T-cell (primary cell): Measurements from ENCODE around the gene NFIC. TPM values are rescaled to one million over a fixed set of nuclear protein-coding genes. Genes with fewer than 3 reads are reported as not detected.

Experiments
- ATAC-seq, 4 experiments: fragments of 200-7000 bp in 3 of 4; fragments of 150-1000 bp in 1 of 4; cut with Tn5 transposase; replicated peaks in 1 of 4; 1 replicate in 3 of 4; 2 replicates in 1 of 4; pipeline ENCODE4 v1.10.0; 2021; ENCODE audit warnings: moderate library complexity in 3 of 4, mild to moderate bottlenecking in 2 of 4, moderate number of reproducible peaks in 1 of 4
- CTCF ChIA-PET, 2 donors: fragments of 300-600 bp; sonication (Branson Sonifier 250); formaldehyde crosslinking; loops; one replicate each; lab custom pipeline; 2022; ENCODE audit warnings: antibody characterized with exemption in 2 of 2; lab: Charles Lee
- POLR2A ChIA-PET, 2 donors: fragments of 300-600 bp; sonication (Branson Sonifier 250); formaldehyde crosslinking; loops; one replicate each; lab custom pipeline; 2022; ENCODE audit warnings: antibody characterized with exemption in 2 of 2; lab: Charles Lee
- DNase-seq, 35 experiments: peaks; one replicate each; pipeline versions ENCODE4 v3.0.0 to v3.0.0-alpha.2; 2013 to 2023
- H3K27ac ChIP-seq: one replicate; pipeline ENCODE4 v1.5.1; 2013; ENCODE audit warnings: low read length
- H3K27me3 ChIP-seq, 2 experiments: replicated peaks in 1 of 2; 1 replicate in 1 of 2; 2 replicates in 1 of 2; pipeline versions ENCODE4 v1.6.1 to v1.7.0; 2013; ENCODE audit warnings: low read length in 1 of 2, mixed read lengths in 1 of 2; ENCODE audit not compliant: control insufficient read depth in 2 of 2, insufficient read depth in 2 of 2; ENCODE audit errors: extremely low read depth in 1 of 2
- H3K36me3 ChIP-seq, 2 donors: 1 replicate in 1 of 2; 2 replicates in 1 of 2; pipeline versions ENCODE4 v1.6.1 to v1.7.0; 2013; ENCODE audit warnings: low read length in 1 of 2; ENCODE audit not compliant: control insufficient read depth in 2 of 2, insufficient read depth in 1 of 2; ENCODE audit errors: extremely low read depth in 1 of 2
- H3K4me1 ChIP-seq, 2 experiments: 1 replicate in 1 of 2; 2 replicates in 1 of 2; pipeline versions ENCODE4 v1.6.1 to v1.7.0; 2013; ENCODE audit warnings: low read length in 2 of 2, mixed read lengths in 1 of 2; ENCODE audit not compliant: insufficient read depth in 2 of 2, control insufficient read depth in 1 of 2; ENCODE audit errors: extremely low read depth in 1 of 2
- H3K4me3 ChIP-seq, 2 donors: 1 replicate in 1 of 2; 2 replicates in 1 of 2; pipeline versions ENCODE4 v1.5.1 to v1.7.0; 2013; ENCODE audit warnings: mild to moderate bottlenecking in 2 of 2, low read length in 1 of 2, moderate library complexity in 1 of 2; ENCODE audit not compliant: control insufficient read depth in 1 of 2; ENCODE audit errors: extremely low read depth in 1 of 2
- H3K9me3 ChIP-seq: 2 replicates; pipeline ENCODE4 v1.7.0; 2013
- H3K27ac Mint-ChIP-seq, 2 donors: one replicate each; pipeline ENCODE4 v1.8.0; 2020 to 2021; ENCODE audit warnings: mild to moderate bottlenecking in 2 of 2, mixed read lengths in 2 of 2
- H3K27me3 Mint-ChIP-seq, 2 donors: one replicate each; pipeline ENCODE4 v1.8.0; 2021 to 2022; ENCODE audit warnings: mixed read lengths in 2 of 2
- H3K36me3 Mint-ChIP-seq: one replicate; pipeline ENCODE4 v1.8.0; 2021; ENCODE audit warnings: mixed read lengths
- H3K4me1 Mint-ChIP-seq, 3 donors: one replicate each; pipeline ENCODE4 v1.8.0; 2020 to 2022; ENCODE audit warnings: mixed read lengths in 3 of 3, mild to moderate bottlenecking in 1 of 3
- H3K4me3 Mint-ChIP-seq, 3 donors: one replicate each; pipeline ENCODE4 v1.8.0; 2020 to 2022; ENCODE audit warnings: mild to moderate bottlenecking in 3 of 3, mixed read lengths in 3 of 3, moderate library complexity in 3 of 3
- H3K9me3 Mint-ChIP-seq, 3 donors: one replicate each; pipeline ENCODE4 v1.8.0; 2020 to 2022; ENCODE audit warnings: mixed read lengths in 3 of 3
- WGBS: methylation state at CpG from one replicate; pipeline ENCODE4 v1.1.5; 2013; ENCODE audit warnings: missing lambda C conversion rate; ENCODE audit not compliant: insufficient coverage; 5-methylcytosine and 5-hydroxymethylcytosine counted together
- total RNA-seq, 35 experiments: library from RNA in 6 of 35; stranded (reverse) in 6 of 35; fragments of 120-200 nt in 1 of 35; gene quantifications; one replicate each; pipeline versions ENCODE4 v1.2.1 to v1.2.4 and lab custom pipeline; 2013 to 2026

NFIC gene
- total RNA-seq, 5 donors from 2014 or later (not counting 1 experiment from before 2014, with no cell fraction given) = 27.1 to 41.7 (median 37.2) TPM

DNA sequence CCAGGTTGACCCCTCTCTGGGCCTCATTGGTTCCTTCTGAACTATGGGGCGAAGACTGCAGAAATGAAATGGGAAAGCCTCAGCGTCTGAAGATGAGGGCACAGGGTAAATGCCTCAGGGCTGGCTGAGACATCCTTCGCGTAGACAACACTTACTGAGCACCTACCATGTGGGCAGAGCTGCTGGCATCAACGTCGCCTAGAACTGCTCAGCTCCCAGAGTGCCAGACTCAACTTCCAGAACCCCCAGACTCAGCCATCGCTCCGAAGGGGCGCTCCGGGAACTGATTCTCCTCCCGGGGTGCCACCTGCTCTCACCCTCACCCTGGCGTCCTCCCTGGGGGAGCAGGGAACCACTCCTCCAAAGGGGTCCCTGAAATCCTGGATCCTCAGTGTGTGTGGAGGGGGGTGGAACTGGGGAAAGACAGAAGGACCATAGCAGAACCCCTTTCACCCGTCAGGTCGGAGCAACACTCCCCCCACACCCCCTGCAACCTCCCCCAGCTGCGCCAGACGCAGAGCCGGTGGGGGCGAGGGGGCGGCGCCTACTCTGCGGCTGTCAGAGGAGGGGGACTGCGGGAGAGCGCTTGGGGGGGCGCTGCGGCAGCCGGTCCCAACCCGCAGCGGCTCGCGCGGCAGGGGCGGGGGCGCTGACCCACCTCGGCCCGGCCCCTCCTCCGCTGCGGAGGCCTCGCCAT lies 8.2 kb upstream of the NFIC start:
- WGBS = 4% methylated on average over 30 of the region's 38 CpGs
- Mint-ChIP-seq H3K27ac (peak overlapping the region; percentile 74 to 77), H3K4me1 (peaks cover 30 to 35% (median 35%) of the 10 kb centered on the region in 3 donors), H3K9me3 (peaks cover 0 to 4% (median 3%) of the 10 kb centered on the region in 3 donors), H3K4me3 (peak overlapping the region; percentile 71 to 91 (median 81)), H3K36me3 (no peaks in the 10 kb centered on the region), H3K27me3 (no peaks in the 10 kb centered on the region)
- CTCF ChIA-PET = no interaction called here
- Histone ChIP-seq H3K4me3 (peak overlapping the region; percentile 10 to 57), H3K9me3 (no peaks in the 10 kb centered on the region), H3K27me3 (no peaks in the 10 kb centered on the region), H3K4me1 (peaks cover 11 to 43% of the 10 kb centered on the region in 2 experiments), H3K36me3 (peaks cover 0 to 8% of the 10 kb centered on the region in 2 donors), H3K27ac (peak overlapping the region; percentile 36)
- DNase-seq (peak in 20 of 35 experiments; percentile 11 to 64 (median 34)), ATAC-seq (peak in 1 of 4 experiments; percentile 24)
- POLR2A ChIA-PET = no interaction called here

DNA sequence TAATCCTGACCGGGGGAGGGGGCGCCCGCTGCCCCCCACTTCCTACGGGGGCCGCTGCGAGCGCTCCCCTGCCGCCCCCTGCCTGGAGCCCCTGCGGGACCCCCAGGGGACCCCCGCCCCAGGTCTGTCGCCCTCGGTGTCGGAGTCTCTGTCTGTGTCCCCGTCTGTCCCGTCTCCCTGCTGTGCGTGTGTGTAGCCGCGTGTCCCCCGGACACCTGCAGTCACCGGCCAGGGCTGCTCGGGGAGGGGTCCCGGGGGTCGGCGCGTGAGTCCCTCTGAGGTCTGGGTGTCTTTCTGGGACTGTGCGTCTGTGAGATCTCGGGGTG lies 7.7 kb upstream of the NFIC start:
- no peak for ATAC-seq
- Mint-ChIP-seq H3K27ac (peak overlapping the region; percentile 74 to 87), H3K9me3 (peaks cover 0 to 4% (median 3%) of the 10 kb centered on the region in 3 donors), H3K36me3 (no peaks in the 10 kb centered on the region), H3K4me1 (peaks cover 30 to 35% (median 35%) of the 10 kb centered on the region in 3 donors), H3K4me3 (peak overlapping the region; percentile 85 to 91 (median 87)), H3K27me3 (no peaks in the 10 kb centered on the region)
- Histone ChIP-seq H3K9me3 (no peaks in the 10 kb centered on the region), H3K36me3 (peaks cover 0 to 8% of the 10 kb centered on the region in 2 donors), H3K4me3 (peak overlapping the region; percentile 55 to 77), H3K27me3 (no peaks in the 10 kb centered on the region), H3K27ac (no peak overlapping the region), H3K4me1 (peaks cover 11 to 43% of the 10 kb centered on the region in 2 experiments)
- 0% methylated on average over 25 of the region's 27 CpGs for WGBS
- POLR2A ChIA-PET = no interaction called here
- DNase-seq = no peak
- CTCF ChIA-PET = no interaction called here

DNA sequence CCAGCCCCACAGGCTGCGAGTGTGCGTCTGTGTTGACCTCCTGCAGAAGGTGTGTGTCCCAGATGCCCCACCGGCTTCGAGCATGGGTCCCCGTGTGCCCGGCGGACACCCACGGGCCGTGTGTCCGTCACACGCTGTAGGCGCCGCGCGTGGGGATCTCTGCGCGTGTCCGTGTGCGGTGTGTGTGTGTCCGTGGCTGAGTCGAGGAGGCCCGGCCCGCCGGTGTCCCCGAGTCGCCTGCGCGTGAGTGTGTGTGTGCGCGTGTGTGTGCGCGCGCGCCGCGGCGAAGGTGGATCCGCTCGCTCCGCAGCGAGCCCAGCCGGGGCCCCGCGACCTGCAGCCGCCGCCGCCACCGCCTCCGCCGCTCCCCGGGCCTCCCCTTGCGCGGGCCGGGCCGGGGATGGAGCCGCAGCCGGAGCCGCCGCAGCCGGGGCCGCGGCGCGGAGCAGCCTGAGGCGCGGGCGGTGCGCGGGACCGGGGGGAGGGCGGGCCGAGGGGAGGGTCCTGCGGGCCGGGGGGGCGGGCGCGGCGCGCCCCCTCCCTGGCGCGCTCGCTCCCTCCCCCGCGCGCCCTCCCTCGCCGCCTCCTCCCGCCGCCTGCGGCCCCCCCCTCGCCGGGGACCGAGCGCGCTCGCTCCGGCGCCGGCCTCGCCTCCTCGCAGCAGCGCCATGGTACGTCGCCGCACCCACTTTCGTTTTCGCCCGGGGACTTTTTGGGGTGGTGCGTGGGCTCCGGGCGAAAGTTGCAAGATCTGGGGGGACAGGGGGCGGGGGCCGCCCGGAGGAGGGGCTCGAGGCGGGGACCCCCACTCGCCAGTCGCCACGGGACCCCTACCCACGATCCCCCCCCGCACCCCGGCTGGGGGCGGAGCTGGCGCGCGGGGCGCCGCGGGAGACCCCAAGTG lies 7.1 kb upstream of the NFIC start:
- Mint-ChIP-seq H3K4me1 (peaks cover 34 to 39% (median 38%) of the 10 kb centered on the region in 3 donors), H3K9me3 (peaks cover 0 to 4% (median 3%) of the 10 kb centered on the region in 3 donors), H3K36me3 (no peaks in the 10 kb centered on the region), H3K27ac (peak overlapping the region; percentile 74 to 87), H3K27me3 (no peaks in the 10 kb centered on the region), H3K4me3 (peak overlapping the region; percentile 85 to 91 (median 87))
- no peaks in the 10 kb centered on the region for H3K9me3 ChIP-seq
- peak overlapping the region; percentile 55 to 77 for H3K4me3 ChIP-seq
- peaks cover 0 to 8% of the 10 kb centered on the region in 2 donors for H3K36me3 ChIP-seq
- peak overlapping the region; percentile 38 for H3K27ac ChIP-seq
- H3K27me3 ChIP-seq = no peaks in the 10 kb centered on the region
- POLR2A ChIA-PET = interaction anchor here in 1 of 2 donors (0.6 kb wide), 1 partner anchor 63 kb away, joined by 6 read pairs; no protein-coding TSS in a partner anchor
- WGBS = under 1% methylated on average over 112 of the region's 129 CpGs
- H3K4me1 ChIP-seq = peaks cover 11 to 43% of the 10 kb centered on the region in 2 experiments
- CTCF ChIA-PET = no interaction called here
- DNase-seq (peak; percentile 49 to 90 (median 64)), ATAC-seq (peak; percentile 64 to 71 (median 67))

DNA sequence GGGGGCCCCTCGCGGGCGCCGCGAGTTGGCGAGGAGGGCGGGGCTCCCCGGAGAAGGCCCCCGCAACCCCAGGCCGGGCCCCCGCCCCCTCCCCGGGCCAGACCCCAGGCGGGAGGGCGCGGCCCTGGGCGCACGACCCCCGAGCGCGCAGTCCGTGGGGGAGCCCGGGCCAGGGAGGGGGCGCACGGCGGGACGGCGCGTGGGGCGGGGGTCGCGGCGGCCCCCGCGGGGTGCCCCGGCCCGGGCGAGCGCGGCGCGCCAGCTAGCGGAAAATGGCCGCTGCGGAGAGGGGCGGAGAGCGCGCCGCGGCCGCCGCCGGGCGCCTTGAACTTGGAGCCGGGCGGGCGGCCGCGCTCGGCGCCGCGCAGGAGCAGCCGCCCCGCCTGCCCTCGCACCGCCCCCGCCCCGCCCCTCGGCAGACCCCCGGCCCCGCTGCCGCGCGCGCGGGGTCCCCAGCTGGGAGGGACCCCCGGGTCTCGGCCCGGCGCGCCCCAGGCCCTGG lies 6.4 kb upstream of the NFIC start:
- peak in 12 of 35 experiments; percentile 14 to 67 (median 34) for DNase-seq
- peaks cover 0 to under 1% (median 0%) of the 10 kb centered on the region in 3 donors for H3K9me3 Mint-ChIP-seq
- peak overlapping the region; percentile 72 to 82 for H3K4me3 ChIP-seq
- peaks cover 36 to 42% (median 38%) of the 10 kb centered on the region in 3 donors for H3K4me1 Mint-ChIP-seq
- under 1% methylated on average over 79 of the region's 81 CpGs for WGBS
- peaks cover 0 to 2% of the 10 kb centered on the region in 2 donors for H3K36me3 ChIP-seq
- H3K9me3 ChIP-seq = no peaks in the 10 kb centered on the region
- H3K4me3 Mint-ChIP-seq = peak overlapping the region in 1 of 3 donors; percentile 91
- ChIA-PET POLR2A (interaction anchor here in 1 of 2 donors (0.6 kb wide), 1 partner anchor 64 kb away, joined by 6 read pairs; no protein-coding TSS in a partner anchor), CTCF (no interaction called here)
- no peak overlapping the region for H3K27ac ChIP-seq
- peaks cover 0 to 2% of the 10 kb centered on the region in 2 experiments for H3K27me3 ChIP-seq
- peak; percentile 25 to 47 (median 44) for ATAC-seq
- H3K4me1 ChIP-seq = peaks cover 11 to 43% of the 10 kb centered on the region in 2 experiments
- no peaks in the 10 kb centered on the region for H3K27me3 Mint-ChIP-seq
- H3K36me3 Mint-ChIP-seq = no peaks in the 10 kb centered on the region
- H3K27ac Mint-ChIP-seq = no peak overlapping the region

DNA sequence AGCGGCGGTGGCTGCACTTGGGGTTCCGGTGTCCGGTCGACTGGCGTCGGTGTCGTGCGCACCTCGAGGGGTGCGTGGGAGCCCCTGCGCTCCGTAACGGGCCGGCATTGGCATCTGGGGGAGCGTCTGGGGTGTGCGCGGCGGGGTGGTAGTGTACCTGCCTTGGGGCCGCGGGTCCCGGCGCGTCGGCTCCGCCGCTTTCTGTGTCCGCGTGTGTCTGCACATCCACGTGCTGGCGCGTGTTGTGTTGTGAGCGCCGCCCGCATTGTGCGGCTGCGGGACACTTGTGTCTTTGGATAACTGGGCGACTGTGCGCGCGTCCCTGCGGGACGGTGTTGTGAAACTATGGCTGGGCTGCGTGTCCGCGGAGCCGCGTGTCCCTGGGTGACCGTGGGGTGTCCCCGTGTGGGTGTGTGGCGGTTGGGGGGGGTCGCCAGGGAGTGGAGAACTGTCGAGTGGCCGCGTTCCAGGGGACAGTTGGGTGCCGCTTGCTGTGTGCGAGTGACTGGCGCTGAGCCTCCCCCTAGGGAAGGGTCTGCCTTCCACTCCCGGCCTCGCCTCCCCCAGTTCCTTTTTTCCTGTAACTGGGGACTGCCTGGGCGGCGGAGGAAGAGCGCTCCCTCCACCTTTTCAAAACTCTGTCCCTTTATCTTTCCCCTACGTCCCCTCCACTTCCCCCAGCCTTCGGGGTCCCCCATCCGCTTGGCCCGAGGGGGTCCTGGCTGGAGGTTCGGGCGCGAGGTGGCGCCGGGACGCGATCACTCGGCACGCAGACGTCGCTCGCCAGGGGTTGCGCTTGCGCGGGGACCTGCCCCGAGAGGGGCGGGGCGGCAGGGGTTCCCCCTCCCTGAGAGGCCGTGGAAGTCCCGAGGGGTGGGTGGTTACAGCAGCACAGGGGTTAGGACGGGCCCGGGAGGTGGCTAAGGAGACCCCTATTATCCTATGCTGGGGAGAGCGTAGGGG lies 5.7 kb upstream of the NFIC start:
- H3K4me1 ChIP-seq = peaks cover 16 to 51% of the 10 kb centered on the region in 2 experiments
- CTCF ChIA-PET = no interaction called here
- Mint-ChIP-seq H3K27ac (peak overlapping the region; percentile 76 to 86), H3K9me3 (no peaks in the 10 kb centered on the region), H3K4me1 (peaks cover 43 to 49% (median 45%) of the 10 kb centered on the region in 3 donors), H3K4me3 (peak overlapping the region; percentile 84 to 87 (median 84)), H3K27me3 (peaks cover 0 to 6% of the 10 kb centered on the region in 2 donors), H3K36me3 (no peaks in the 10 kb centered on the region)
- no peaks in the 10 kb centered on the region for H3K36me3 ChIP-seq
- peak overlapping the region; percentile 72 to 82 for H3K4me3 ChIP-seq
- DNase-seq (peak; percentile 45 to 85 (median 71)), ATAC-seq (peak; percentile 38 to 69 (median 42))
- H3K9me3 ChIP-seq = no peaks in the 10 kb centered on the region
- peaks cover 0 to 8% of the 10 kb centered on the region in 2 experiments for H3K27me3 ChIP-seq
- WGBS = 0% methylated on average over 72 of the region's 90 CpGs
- peak overlapping the region; percentile 49 for H3K27ac ChIP-seq
- POLR2A ChIA-PET = interaction anchor here in 1 of 2 donors (0.8 kb wide), 1 partner anchor 85 kb away, joined by 3 read pairs; no protein-coding TSS in a partner anchor
